Right lobe of liver (tissue), 6 donors: Measurements from ENCODE around the gene FAF2. TPM values are rescaled to one million over a fixed set of nuclear protein-coding genes. Genes with fewer than 3 reads are reported as not detected.
"Not testable (repeated sequence)": the region's sequence is repeated elsewhere in the genome, so short reads cannot be mapped to it uniquely, and the experiment has no call there.

Source experiments
- ATAC-seq, 4 donors: fragments of 200-7000 bp; cut with Tn5 transposase; one replicate each; pipeline ENCODE4 v1.9.1; 2020; ENCODE audit warnings: mild to moderate bottlenecking in 4 of 4, moderate library complexity in 4 of 4
- DNase-seq, 3 donors: peaks; one replicate each; pipeline ENCODE4 v3.0.0-alpha.2; 2020
- H3K27ac ChIP-seq, 3 donors: fragments of 200-600 bp; one replicate each; pipeline ENCODE4 v1.8.0; 2022
- H3K27me3 ChIP-seq, 2 donors: fragments of 200-600 bp; one replicate each; pipeline ENCODE4 v1.8.0; 2022
- H3K36me3 ChIP-seq, 4 donors: fragments of 200-600 bp; sonication (generic) in 1 of 4; one replicate each; pipeline versions ENCODE4 v1.5.1 to v1.8.0; 2017 to 2022; ENCODE audit warnings: control low read depth in 1 of 4
- H3K4me1 ChIP-seq, 4 donors: fragments of 200-600 bp; sonication (generic) in 1 of 4; one replicate each; pipeline versions ENCODE4 v1.5.1 to v1.8.0; 2017 to 2022; ENCODE audit warnings: control low read depth in 1 of 4
- H3K4me3 ChIP-seq, 3 donors: fragments of 200-600 bp; one replicate each; pipeline ENCODE4 v1.8.0; 2022
- H3K9me3 ChIP-seq, 4 donors: fragments of 200-600 bp; sonication (generic) in 1 of 4; one replicate each; pipeline versions ENCODE4 v1.5.1 to v1.8.0; 2017 to 2022; ENCODE audit warnings: control low read depth in 1 of 4
- CTCF ChIP-seq, 4 donors: fragments of 200-600 bp in 3 of 4; fragments of 450-650 bp in 1 of 4; IDR thresholded peaks; one replicate each; pipeline versions ENCODE4 v1.5.1 to v1.8.0; 2016 to 2022; ENCODE audit warnings: antibody characterized with exemption in 4 of 4, mild to moderate bottlenecking in 2 of 4
- POLR2A ChIP-seq: fragments of 450-650 bp; IDR thresholded peaks from one replicate; pipeline ENCODE4 v1.6.1; 2017; ENCODE audit warnings: antibody characterized with exemption, mild to moderate bottlenecking
- WGBS: methylation state at CpG from one replicate; pipeline ENCODE4 v1.1.6; 2018; ENCODE audit warnings: low coverage, low lambda C conversion rate; ENCODE audit not compliant: insufficient coverage; ENCODE audit errors: missing lambda C conversion rate; 5-methylcytosine and 5-hydroxymethylcytosine counted together
- intact Hi-C, 2 donors: fragments of 100-400 bp; cut with DNase I; formaldehyde crosslinking; loops; one replicate each; pipeline versions ENCODE4 v1.11.2 to v1.14.1; 2022
- total RNA-seq, 6 experiments: library from RNA; depleted of rRNA in 2 of 6; stranded (reverse); fragments of >200 nt in 2 of 6; fragmentation: NEBNext Ultra II Directional in 3 of 6; extraction: Animal tissue kit (Norgen Biotek cat#: 25700) in 3 of 6; gene quantifications; one replicate each; pipeline versions ENCODE4 v1.1.0 to v1.2.4, GENCODE V29; 2016 to 2023
- donor health status: DM: no; HTN: yes; CAD: no.
- donor health status: DM: no; HTN: no; CAD: no.
- donor health status: DM: no; HTN: no; CAD: no.
- donor health status: DM: no; HTN: yes; CAD: no.
- donor health status: DM: no; HTN: yes; CAD: no.

FAF2 gene
- total RNA-seq, 6 experiments from 2014 or later = 17.5 to 23.3 (median 19.8) TPM

- ATAC-seq (peak; percentile 64 to 72 (median 68)), DNase-seq (no peak)
- H3K27ac ChIP-seq = no peak overlapping the region
Measured at GRCh38 chr5:176486189-176486757, 38.1 kb downstream of the FAF2 start.

GRCh38 chr5:176487160-176487559, 39.0 kb downstream of the FAF2 start:
- 100% methylated on average over 1 of the region's 4 CpGs for WGBS
- H3K4me3 ChIP-seq, DNase-seq, H3K9me3 ChIP-seq, H3K27ac ChIP-seq, intact Hi-C loops, ATAC-seq, H3K27me3 ChIP-seq: not testable (repeated sequence)
- Histone ChIP-seq H3K36me3 (peaks cover 0 to 29% (median 14%) of the 10 kb centered on the region in 4 donors), H3K4me1 (peaks cover 0 to 13% (median 0%) of the 10 kb centered on the region in 4 donors)

More at GRCh38 chr5:176486189-176486757, 38.1 kb downstream of the FAF2 start:
- TF ChIP-seq POLR2A (no peak), CTCF (IDR thresholded peaks at IDR 0.05) (peak in 2 of 4 donors; percentile 12 to 26)
- Histone ChIP-seq H3K4me1 (peaks cover 0 to 13% (median 0%) of the 10 kb centered on the region in 4 donors), H3K36me3 (peaks cover 0 to 20% (median 9%) of the 10 kb centered on the region in 4 donors), H3K4me3 (no peak overlapping the region), H3K9me3 (no peaks in the 10 kb centered on the region), H3K27me3 (no peaks in the 10 kb centered on the region)
- 45% methylated on average over 7 of the region's 7 CpGs for WGBS
- intact Hi-C loops = no loop called here

DNA sequence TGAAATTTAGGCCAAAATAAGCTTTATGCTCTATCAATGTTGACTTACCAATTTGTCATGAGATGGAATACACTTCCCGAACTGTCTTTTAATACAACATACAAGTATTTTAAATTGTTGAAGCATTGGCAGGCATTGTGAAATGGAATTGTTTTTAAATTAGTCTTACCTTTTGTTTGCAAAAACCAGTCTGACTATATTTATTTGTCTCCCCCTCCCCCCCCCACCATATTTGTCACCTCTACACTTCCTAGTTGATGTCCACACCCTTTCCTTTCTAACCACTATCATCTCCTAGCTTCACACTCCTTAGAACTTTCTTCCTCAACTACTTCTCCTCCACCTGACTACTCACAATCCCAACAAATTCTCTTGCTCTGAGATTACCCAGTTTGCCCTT, 40.9 kb downstream of the FAF2 start:
- H3K9me3 ChIP-seq = no peaks in the 10 kb centered on the region
- peaks cover 0 to 13% (median 0%) of the 10 kb centered on the region in 4 donors for H3K4me1 ChIP-seq
- no peak overlapping the region for H3K4me3 ChIP-seq
- ATAC-seq (no peak), DNase-seq (no peak)
- no peak overlapping the region for H3K27ac ChIP-seq
- no peaks in the 10 kb centered on the region for H3K27me3 ChIP-seq
- TF ChIP-seq CTCF (IDR thresholded peaks at IDR 0.05) = no peak
- no peak for TF ChIP-seq POLR2A
- WGBS = 75% methylated on average over 1 of the region's 1 CpG
- intact Hi-C loops = no loop called here
- H3K36me3 ChIP-seq = peaks cover 0 to 48% (median 24%) of the 10 kb centered on the region in 4 donors

DNA sequence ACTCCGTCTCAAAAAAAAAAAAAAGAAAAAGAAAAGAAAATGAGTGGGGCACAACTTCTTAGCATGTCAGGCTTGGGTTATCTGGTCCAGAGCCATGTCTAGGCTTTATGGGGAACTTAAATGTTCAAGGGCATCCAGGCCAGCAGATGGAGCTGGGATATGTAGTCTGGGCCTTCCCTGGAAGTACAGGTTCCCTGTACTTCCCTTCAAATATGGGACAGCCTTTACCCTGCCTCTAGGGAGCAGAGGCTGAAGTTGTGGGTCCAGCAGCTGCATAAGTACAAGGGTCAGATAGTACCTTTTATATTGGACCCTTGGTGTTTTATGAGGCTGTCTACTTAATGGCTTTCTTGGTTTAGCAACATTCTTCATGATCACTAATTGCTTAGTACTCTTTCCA, 42.1 kb downstream of the FAF2 start:
- ATAC-seq (no peak), DNase-seq (no peak)
- no peak overlapping the region for H3K27ac ChIP-seq
- no peak for TF ChIP-seq POLR2A
- peak in 1 of 4 donors; percentile 8 for TF ChIP-seq CTCF (IDR thresholded peaks at IDR 0.05)
- intact Hi-C loops = no loop called here
- H3K9me3 ChIP-seq = no peaks in the 10 kb centered on the region
- no peaks in the 10 kb centered on the region for H3K27me3 ChIP-seq
- no peak overlapping the region for H3K4me3 ChIP-seq
- H3K4me1 ChIP-seq = peaks cover 0 to 13% (median 0%) of the 10 kb centered on the region in 4 donors
- no CpG with 5 or more reads among the region's 1 CpG for WGBS
- H3K36me3 ChIP-seq = peaks cover 0 to 59% (median 25%) of the 10 kb centered on the region in 4 donors

DNA sequence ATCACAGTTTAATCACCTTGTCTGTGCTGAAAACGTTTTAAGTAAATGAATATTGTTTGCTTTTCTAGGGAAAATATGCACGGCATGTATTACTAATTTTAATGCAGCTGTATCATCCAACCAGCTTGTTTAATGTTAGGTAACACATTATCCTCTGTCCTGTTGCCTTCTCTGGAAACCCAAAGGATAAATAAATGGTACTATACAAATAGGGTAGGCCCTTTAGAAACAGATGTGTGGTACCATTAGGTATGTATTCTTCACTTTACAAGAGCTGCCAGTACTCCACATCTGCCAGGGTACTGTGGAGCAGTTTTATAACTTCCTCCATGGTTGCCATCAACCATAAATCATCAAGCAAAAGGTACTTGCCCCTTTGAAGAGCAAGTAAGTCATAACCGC, 42.9 kb downstream of the FAF2 start:
- Histone ChIP-seq H3K27me3 (no peaks in the 10 kb centered on the region), H3K9me3 (no peaks in the 10 kb centered on the region), H3K4me1 (peaks cover 0 to 7% (median 0%) of the 10 kb centered on the region in 4 donors), H3K27ac (no peak overlapping the region), H3K36me3 (peaks cover 0 to 67% (median 28%) of the 10 kb centered on the region in 4 donors), H3K4me3 (no peak overlapping the region)
- ATAC-seq (no peak), DNase-seq (no peak)
- intact Hi-C loops = no loop called here
- 50% methylated on average over 3 of the region's 3 CpGs for WGBS
- TF ChIP-seq CTCF (IDR thresholded peaks at IDR 0.05) (no peak), POLR2A (no peak)
